PC-9 (cell line): ENCODE data around the gene DPP10. TPM values are rescaled to one million over a fixed set of nuclear protein-coding genes. Genes with fewer than 3 reads are reported as not detected.

Source experiments
- BruUV-seq: library from RNA; stranded (reverse); fragments of 400-500 nt; replicated peaks from 2 replicates; lab custom pipeline; 2021; lab: Mats Ljungman, UMichigan
- CTCF ChIA-PET: fragments of 300-600 bp; sonication (Branson Sonifier 250); formaldehyde crosslinking; loops from one replicate; lab custom pipeline; 2022; ENCODE audit warnings: antibody characterized with exemption; lab: Charles Lee
- POLR2A ChIA-PET: fragments of 300-600 bp; sonication (Branson Sonifier 250); formaldehyde crosslinking; loops from one replicate; lab custom pipeline; 2022; ENCODE audit warnings: antibody characterized with exemption; ENCODE audit not compliant: unreplicated experiment; lab: Charles Lee
- DNase-seq, 2 experiments: peaks; one replicate each; pipeline versions ENCODE4 v3.0.0 to v3.0.0-alpha.2; 2015 to 2022; ENCODE audit warnings: mixed read lengths in 1 of 2
- H2AFZ ChIP-seq: fragments of 200-600 bp; sonication (generic); 2 replicates; pipeline ENCODE4 v1.8.1; 2017; ENCODE audit warnings: antibody characterized with exemption
- H3F3A ChIP-seq: fragments of 200-600 bp; sonication (generic); 2 replicates; pipeline ENCODE4 v1.8.1; 2017; ENCODE audit warnings: antibody characterized with exemption, mild to moderate bottlenecking, low read depth; ENCODE audit not compliant: insufficient read depth
- H3K27ac ChIP-seq: fragments of 200-600 bp; sonication (generic); 2 replicates; pipeline ENCODE4 v1.6.1; 2016; ENCODE audit warnings: mixed run types
- H3K27me3 ChIP-seq: fragments of 200-600 bp; sonication (generic); 2 replicates; pipeline ENCODE4 v1.6.1; 2016; ENCODE audit warnings: low read depth, mixed run types; ENCODE audit not compliant: insufficient read depth
- H3K36me3 ChIP-seq: fragments of 200-600 bp; sonication (generic); 2 replicates; pipeline ENCODE4 v1.6.1; 2016; ENCODE audit warnings: low read depth, mixed run types
- H3K4me1 ChIP-seq: fragments of 200-600 bp; sonication (generic); replicated peaks from 2 replicates; pipeline ENCODE4 v1.6.1; 2016; ENCODE audit warnings: mixed run types; ENCODE audit not compliant: insufficient read depth
- H3K4me2 ChIP-seq: fragments of 200-600 bp; sonication (generic); 2 replicates; pipeline ENCODE4 v1.6.1; 2017; ENCODE audit warnings: mixed run types
- H3K4me3 ChIP-seq: fragments of 200-600 bp; sonication (generic); 2 replicates; pipeline ENCODE4 v1.6.1; 2016; ENCODE audit warnings: mixed run types
- H3K79me2 ChIP-seq: fragments of 200-600 bp; sonication (generic); 2 replicates; pipeline ENCODE4 v1.6.1; 2017; ENCODE audit warnings: low read depth, mixed run types
- H3K9me2 ChIP-seq: fragments of 200-600 bp; sonication (generic); 2 replicates; pipeline ENCODE4 v1.8.1; 2017; ENCODE audit warnings: mild to moderate bottlenecking; ENCODE audit not compliant: insufficient read depth
- H3K9me3 ChIP-seq: fragments of 200-600 bp; sonication (generic); 2 replicates; pipeline ENCODE4 v1.8.1; 2016; ENCODE audit warnings: low read depth; ENCODE audit not compliant: insufficient read depth
- H4K20me1 ChIP-seq: fragments of 200-600 bp; sonication (generic); 2 replicates; pipeline ENCODE4 v1.8.1; 2017; ENCODE audit not compliant: insufficient read depth
- EZH2 ChIP-seq: fragments of 200-600 bp; sonication (generic); IDR thresholded peaks from 2 replicates; pipeline ENCODE4 v1.8.0; 2017; ENCODE audit warnings: antibody characterized with exemption, low read depth
- intact Hi-C: fragments of 100-400 bp; cut with micrococcal nuclease; formaldehyde crosslinking; loops from one replicate; pipeline ENCODE4 v1.10.0; 2022; ENCODE audit not compliant: unreplicated experiment
- total RNA-seq: library from RNA; stranded (reverse); gene quantifications from 2 replicates; pipeline ENCODE4 v1.2.3, GENCODE V29; 2021
- TF ChIP-seq, protein P1 (sequence below): fragments of 200-600 bp; sonication (generic); conservative IDR thresholded peaks from 2 replicates; pipeline ENCODE4 v1.6.1; 2017; ENCODE audit warnings: mixed run types, antibody characterized with exemption, mild to moderate bottlenecking, moderate library complexity

The DPP10 gene
- total RNA-seq, 1 experiment from 2014 or later: not detected

DNA sequence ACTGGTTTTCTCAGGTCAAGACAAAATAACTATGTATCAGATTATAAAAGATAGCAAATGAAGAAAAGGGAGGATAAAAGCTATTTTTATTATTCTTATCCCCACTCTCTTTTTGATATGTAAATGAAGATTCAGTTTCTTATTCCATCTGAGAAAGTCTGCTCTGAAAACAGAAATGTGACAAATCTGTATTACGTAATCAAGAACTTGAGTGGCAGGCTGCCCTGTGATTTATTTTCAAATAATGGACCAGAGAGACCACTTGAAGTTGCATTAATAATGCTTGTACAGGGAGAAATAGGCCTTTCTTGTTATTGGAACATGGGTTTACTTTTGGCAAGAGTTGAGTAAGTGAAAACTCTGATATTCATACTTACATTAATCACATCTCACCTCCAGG, 727.4 kb downstream of the DPP10 start:
- no peaks in the 10 kb centered on the region for H3K9me3 ChIP-seq
- no peak for DNase-seq
- no peaks in the 10 kb centered on the region for H3K36me3 ChIP-seq
- no peaks in the 10 kb centered on the region for H3K9me2 ChIP-seq
- H3K4me3 ChIP-seq: no peak overlapping the region
- H3K79me2 ChIP-seq: no peaks in the 10 kb centered on the region
- H4K20me1 ChIP-seq: no peaks in the 10 kb centered on the region
- no peak overlapping the region for H2AFZ ChIP-seq
- no peak overlapping the region for H3K27ac ChIP-seq
- CTCF ChIA-PET: no interaction called here
- H3K27me3 ChIP-seq: no peaks in the 10 kb centered on the region; the same call in 1 of the 2 replicates
- POLR2A ChIA-PET: no interaction called here
- no peak overlapping the region for H3K4me2 ChIP-seq
- H3F3A ChIP-seq: no peaks in the 10 kb centered on the region
- H3K4me1 ChIP-seq: no peaks in the 10 kb centered on the region
- intact Hi-C loops: no loop called here
- no peak for TF ChIP-seq EZH2
- TF ChIP-seq, protein P1, sequence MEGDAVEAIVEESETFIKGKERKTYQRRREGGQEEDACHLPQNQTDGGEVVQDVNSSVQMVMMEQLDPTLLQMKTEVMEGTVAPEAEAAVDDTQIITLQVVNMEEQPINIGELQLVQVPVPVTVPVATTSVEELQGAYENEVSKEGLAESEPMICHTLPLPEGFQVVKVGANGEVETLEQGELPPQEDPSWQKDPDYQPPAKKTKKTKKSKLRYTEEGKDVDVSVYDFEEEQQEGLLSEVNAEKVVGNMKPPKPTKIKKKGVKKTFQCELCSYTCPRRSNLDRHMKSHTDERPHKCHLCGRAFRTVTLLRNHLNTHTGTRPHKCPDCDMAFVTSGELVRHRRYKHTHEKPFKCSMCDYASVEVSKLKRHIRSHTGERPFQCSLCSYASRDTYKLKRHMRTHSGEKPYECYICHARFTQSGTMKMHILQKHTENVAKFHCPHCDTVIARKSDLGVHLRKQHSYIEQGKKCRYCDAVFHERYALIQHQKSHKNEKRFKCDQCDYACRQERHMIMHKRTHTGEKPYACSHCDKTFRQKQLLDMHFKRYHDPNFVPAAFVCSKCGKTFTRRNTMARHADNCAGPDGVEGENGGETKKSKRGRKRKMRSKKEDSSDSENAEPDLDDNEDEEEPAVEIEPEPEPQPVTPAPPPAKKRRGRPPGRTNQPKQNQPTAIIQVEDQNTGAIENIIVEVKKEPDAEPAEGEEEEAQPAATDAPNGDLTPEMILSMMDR: no peak
- no TSS peak for BruUV-seq

DNA sequence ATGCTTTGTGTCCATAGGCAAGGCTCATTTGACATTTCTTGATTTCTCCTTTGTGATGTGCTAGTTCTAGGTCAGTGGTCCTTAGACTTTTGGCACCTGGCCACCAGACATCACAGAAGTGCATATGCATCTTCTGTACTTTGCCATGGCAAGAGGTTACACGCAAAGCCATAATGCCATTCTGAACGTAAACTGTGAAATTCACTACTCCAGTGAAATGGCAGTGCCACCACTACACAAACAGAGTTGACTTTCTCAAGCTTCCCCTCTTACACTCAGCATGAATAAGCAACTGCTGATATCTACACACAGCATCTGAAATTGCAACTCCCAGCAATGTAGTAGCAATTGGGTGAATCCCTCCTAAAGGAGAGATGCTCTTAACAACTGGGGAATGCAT, 729.3 kb downstream of the DPP10 start:
- Histone ChIP-seq H3K4me2 (no peak overlapping the region), H3K79me2 (no peaks in the 10 kb centered on the region), H3F3A (no peaks in the 10 kb centered on the region), H3K27me3 (peaks cover 4% of the 10 kb centered on the region; the same call in 1 of the 2 replicates), H3K4me1 (no peaks in the 10 kb centered on the region), H3K9me2 (no peaks in the 10 kb centered on the region), H2AFZ (no peak overlapping the region), H3K36me3 (no peaks in the 10 kb centered on the region), H4K20me1 (no peaks in the 10 kb centered on the region), H3K27ac (no peak overlapping the region), H3K9me3 (no peaks in the 10 kb centered on the region), H3K4me3 (no peak overlapping the region)
- POLR2A ChIA-PET: no interaction called here
- no peak for TF ChIP-seq EZH2
- TF ChIP-seq, protein P1: no peak
- intact Hi-C loops: no loop called here
- CTCF ChIA-PET: no interaction called here
- no peak for DNase-seq
- no TSS peak for BruUV-seq

DNA sequence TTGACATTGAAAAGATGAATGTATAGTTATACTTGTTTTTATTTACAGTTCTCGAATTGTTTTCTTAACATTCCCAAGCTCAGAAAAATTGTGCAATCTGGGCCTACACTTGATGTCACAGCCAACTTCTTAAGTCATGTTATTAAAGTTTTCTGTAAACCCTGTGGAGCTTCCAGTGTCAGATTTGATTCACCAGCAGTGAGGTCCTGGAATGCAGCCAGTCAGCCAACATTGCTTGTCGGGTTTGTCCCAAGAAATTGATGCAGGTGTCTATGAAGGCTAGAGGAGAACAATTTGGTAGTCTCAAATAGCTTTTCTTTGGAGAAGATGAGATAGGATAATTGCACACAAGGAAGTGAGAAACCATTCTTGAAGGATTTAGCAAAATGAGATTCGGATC, 732.2 kb downstream of the DPP10 start:
- Histone ChIP-seq H3K27me3 (peaks cover 5% of the 10 kb centered on the region; the same call in 1 of the 2 replicates), H3K36me3 (no peaks in the 10 kb centered on the region), H3F3A (no peaks in the 10 kb centered on the region), H3K4me1 (no peaks in the 10 kb centered on the region), H3K9me3 (no peaks in the 10 kb centered on the region), H4K20me1 (0 out of 2 replicates have a peak, but pooled peaks cover 4% of the 10 kb centered on the region), H3K79me2 (no peaks in the 10 kb centered on the region), H3K27ac (no peak overlapping the region), H3K4me2 (no peak overlapping the region), H2AFZ (no peak overlapping the region), H3K9me2 (no peaks in the 10 kb centered on the region), H3K4me3 (no peak overlapping the region)
- no peak for TF ChIP-seq EZH2
- TF ChIP-seq, protein P1: no peak
- CTCF ChIA-PET: no interaction called here
- POLR2A ChIA-PET: no interaction called here
- intact Hi-C loops: no loop called here
- no peak for DNase-seq
- no TSS peak for BruUV-seq
